HCT116 (cell line): ENCODE data around the gene SLC35B2. TPM values are rescaled to one million over a fixed set of nuclear protein-coding genes. Genes with fewer than 3 reads are reported as not detected.

ENCODE experiments used
- ATAC-seq: fragments of 200-7000 bp; cut with Tn5 transposase; 2 replicates; pipeline ENCODE4 v1.9.1; 2020; ENCODE audit warnings: mild to moderate bottlenecking, moderate library complexity
- BruUV-seq: library from RNA; stranded (reverse); fragments of 400-500 nt; replicated peaks from 2 replicates; lab custom pipeline; 2021; lab: Mats Ljungman, UMichigan
- CTCF ChIA-PET: fragments of 300-600 bp; sonication (Branson Sonifier 250); formaldehyde crosslinking; loops from one replicate; lab custom pipeline; 2021; ENCODE audit warnings: antibody characterized with exemption; lab: Charles Lee
- POLR2A ChIA-PET: fragments of 300-600, 350-600 bp; sonication (Branson Sonifier 250); formaldehyde crosslinking; loops from one replicate; lab custom pipeline; 2021; ENCODE audit warnings: antibody characterized with exemption; lab: Charles Lee
- RAD21 ChIA-PET, 2 experiments: fragments of 300-600 bp; sonication (Branson Sonifier 250); formaldehyde crosslinking; loops; one replicate each; lab custom pipeline; 2023; ENCODE audit warnings: low total read pairs in 2 of 2; ENCODE audit not compliant: uncharacterized antibody in 2 of 2, unreplicated experiment in 2 of 2, low non-redundant PET in 1 of 2; lab: Charles Lee
- DNase-seq: peaks from one replicate; pipeline ENCODE4 v3.0.0-alpha.2; 2010; ENCODE audit warnings: low read depth, low spot score
- H2AFZ ChIP-seq: fragments of 200-600 bp; shearing (Covaris generic), sonication (generic); 2 replicates; pipeline ENCODE4 v1.6.1; 2017; ENCODE audit warnings: low read depth, mixed run types, mixed read lengths, antibody characterized with exemption, low read length; ENCODE audit not compliant: poor library complexity, severe bottlenecking
- H3K27ac ChIP-seq: 2 replicates; pipeline ENCODE4 v1.5.1; 2012; ENCODE audit warnings: low read depth, low read length
- H3K27me3 ChIP-seq: fragments of 200-600 bp; sonication (generic); 2 replicates; pipeline ENCODE4 v1.6.1; 2016; ENCODE audit warnings: mixed run types, low read length, mixed read lengths; ENCODE audit not compliant: insufficient read depth
- H3K36me3 ChIP-seq, 2 experiments: fragments of 200-500 bp in 1 of 2; fragments of 200-600 bp in 1 of 2; sonication (Bioruptor generic) in 1 of 2; sonication (generic) in 1 of 2; 2 replicates each; pipeline versions ENCODE4 v1.5.1 to v1.6.1; 2014 to 2016; ENCODE audit warnings: low read length in 2 of 2, inconsistent platforms in 1 of 2, mixed read lengths in 1 of 2, mixed run types in 1 of 2; ENCODE audit not compliant: insufficient read depth in 2 of 2, control insufficient read depth in 1 of 2
- H3K4me1 ChIP-seq, 2 experiments: fragments of 200-600 bp in 1 of 2; sonication (generic) in 1 of 2; 2 replicates each; pipeline versions ENCODE4 v1.5.1 to v1.6.1; 2012 to 2017; ENCODE audit warnings: low read length in 2 of 2, inconsistent platforms in 1 of 2, mild to moderate bottlenecking in 1 of 2, mixed read lengths in 1 of 2, mixed run types in 1 of 2, moderate library complexity in 1 of 2; ENCODE audit not compliant: insufficient read depth in 2 of 2, control insufficient read depth in 1 of 2
- H3K4me2 ChIP-seq: fragments of 200-600 bp; sonication (generic); 2 replicates; pipeline ENCODE4 v1.6.1; 2017; ENCODE audit warnings: mixed run types, low read length, mixed read lengths
- H3K4me3 ChIP-seq, 2 experiments: fragments of 200-600 bp in 1 of 2; sonication (generic) in 1 of 2; replicated peaks in 1 of 2; 2 replicates each; pipeline ENCODE4 v1.5.1; 2011 to 2016; ENCODE audit warnings: low read length in 2 of 2, control low read depth in 1 of 2, low read depth in 1 of 2, mild to moderate bottlenecking in 1 of 2, mixed read lengths in 1 of 2, mixed run types in 1 of 2
- H3K79me2 ChIP-seq: fragments of 200-600 bp; sonication (generic); 2 replicates; pipeline ENCODE4 v1.6.1; 2017; ENCODE audit warnings: mild to moderate bottlenecking, mixed run types, low read length, moderate library complexity, mixed read lengths; ENCODE audit not compliant: insufficient read depth
- H3K9ac ChIP-seq: fragments of 200-600 bp; sonication (generic); 2 replicates; pipeline ENCODE4 v1.6.1; 2016; ENCODE audit warnings: low read length, mixed read lengths
- H3K9me2 ChIP-seq: fragments of 200-600 bp; sonication (generic), shearing (Covaris generic); 2 replicates; pipeline ENCODE4 v1.6.1; 2017; ENCODE audit warnings: mixed run types, mild to moderate bottlenecking, moderate library complexity; ENCODE audit not compliant: insufficient read depth
- H3K9me3 ChIP-seq, 2 experiments: fragments of 200-500 bp in 1 of 2; fragments of 200-600 bp in 1 of 2; sonication (Bioruptor generic) in 1 of 2; sonication (generic) in 1 of 2; 2 replicates each; pipeline ENCODE4 v1.6.1; 2014 to 2017; ENCODE audit warnings: low read length in 2 of 2, mixed read lengths in 2 of 2, inconsistent platforms in 1 of 2, low read depth in 1 of 2, mild to moderate bottlenecking in 1 of 2, mixed run types in 1 of 2, moderate library complexity in 1 of 2; ENCODE audit not compliant: control insufficient read depth in 1 of 2, insufficient read depth in 1 of 2
- H4K20me1 ChIP-seq: fragments of 200-600 bp; sonication (generic), shearing (Covaris generic); 2 replicates; pipeline ENCODE4 v1.6.1; 2017; ENCODE audit warnings: mixed run types, mild to moderate bottlenecking, moderate library complexity; ENCODE audit not compliant: insufficient read depth
- CTCF ChIP-seq, 3 experiments: fragments of 200-600 bp in 1 of 3; sonication (generic) in 1 of 3; IDR thresholded peaks in 2 of 3; conservative IDR thresholded peaks in 1 of 3; 2 replicates each; pipeline ENCODE4 v1.5.1; 2012 to 2017; ENCODE audit warnings: low read depth in 2 of 3, low read length in 2 of 3, antibody characterized with exemption in 1 of 3, borderline replicate concordance in 1 of 3, control low read depth in 1 of 3, mild to moderate bottlenecking in 1 of 3, mixed read lengths in 1 of 3, mixed run types in 1 of 3, moderate library complexity in 1 of 3; ENCODE audit not compliant: insufficient read depth in 1 of 3
- EZH2 ChIP-seq: fragments of 200-600 bp; sonication (generic); IDR thresholded peaks from 2 replicates; pipeline ENCODE4 v1.6.1; 2017; ENCODE audit warnings: antibody characterized with exemption, mixed run types
- POLR2AphosphoS5 ChIP-seq: IDR thresholded peaks from 2 replicates; pipeline ENCODE4 v1.6.1; 2011; ENCODE audit warnings: mild to moderate bottlenecking, low read depth, low read length, moderate library complexity
- TCF7L2 ChIP-seq: IDR thresholded peaks from 2 replicates; pipeline ENCODE4 v1.7.0; 2011; ENCODE audit warnings: borderline replicate concordance, inconsistent platforms; ENCODE audit not compliant: insufficient read depth, insufficient read length; ENCODE audit errors: extremely low read depth
- ZFX ChIP-seq: fragments of 450-650 bp; IDR thresholded peaks from 2 replicates; pipeline ENCODE4 v1.6.1; 2017
- intact Hi-C: fragments of 100-400 bp; cut with micrococcal nuclease; formaldehyde crosslinking; loops from 2 replicates; pipeline ENCODE4 v1.10.0; 2022
- total RNA-seq: library from RNA; stranded (reverse); gene quantifications from one replicate; pipeline ENCODE4 v1.2.1, GENCODE V29; 2021; ENCODE audit not compliant: unreplicated experiment

SLC35B2 gene
- total RNA-seq, 1 experiment from 2014 or later: 50.5 TPM

- Histone ChIP-seq H3K4me3 (peak overlapping the region; percentile 59 to 92; a peak in 2 of 4 replicates), H3K79me2 (peaks cover 42% of the 10 kb centered on the region), H3K9me2 (no peaks in the 10 kb centered on the region), H2AFZ (no peak overlapping the region), H3K9ac (peak overlapping the region; percentile 93), H3K36me3 (peaks cover 35 to 47% of the 10 kb centered on the region in 2 experiments), H3K27me3 (no peaks in the 10 kb centered on the region)
- ChIA-PET CTCF (interaction anchor here (0.8 to 2.2 kb wide), 6 partner anchors 9 to 159 kb away, joined by 3 to 7 read pairs (median 4); no protein-coding TSS in a partner anchor), RAD21 (no interaction called here), POLR2A (interaction anchor here (1.1 to 3.4 kb wide), 3 partner anchors 9 to 13 kb away, joined by 3 to 74 read pairs (median 4); partner anchors contain the start of gene HSP90AB1)
- intact Hi-C loops: no loop called here
- DNase-seq (no peak), ATAC-seq (peak; percentile 6; the same call in 1 of the 2 replicates)
- no TSS peak for BruUV-seq
- TF ChIP-seq EZH2 (no peak), POLR2AphosphoS5 (peak; percentile 67), CTCF (IDR thresholded peaks at IDR 0.05 in 2 of 3, conservative IDR thresholded peaks at IDR 0.05 in 1 of 3; ENCODE audit: borderline replicate concordance in 1 of 3, insufficient read depth in 1 of 3, low read depth in 2 of 3, low read length in 2 of 3) (no peak), ZFX (no peak), TCF7L2 (no peak)
- TF ChIP-seq, all 23 proteins: peak for 1
- H3K9me3 ChIP-seq: no peaks in the 10 kb centered on the region
- H3K27ac ChIP-seq: peak overlapping the region; percentile 95
- H4K20me1 ChIP-seq: peaks cover 41% of the 10 kb centered on the region; the same call in 1 of the 2 replicates
- peaks cover 2 to 25% of the 10 kb centered on the region in 2 experiments; a peak in 3 of 4 replicates for H3K4me1 ChIP-seq
- peak overlapping the region; percentile 99 for H3K4me2 ChIP-seq
Observed at GRCh38 chr6:44255105-44255808, 2.1 kb downstream of the SLC35B2 start.
